Hematopoietic multipotent progenitor cell treated with erythropoietin and hydrocortisone succinate and interleukin-3 and kit ligand, for 8 days (in vitro differentiated cells): Measurements from ENCODE around the gene PRR5.
A peak's percentile ranks its signal among the peaks of the same experiment; 100 is the strongest.
"Not testable (repeated sequence)": the region's sequence is repeated elsewhere in the genome, so short reads cannot be mapped to it uniquely, and the experiment has no call there.

Source experiments
- DNase-seq: peaks from one replicate; pipeline ENCODE4 v3.0.0-alpha.2; 2015

Gene PRR5

GRCh38 chr22:44736581-44737405 is 34.8 kb downstream of the PRR5 start:
- DNase-seq: no peak

- DNase-seq: no peak
Observed at GRCh38 chr22:44737406-44738346, 35.7 kb downstream of the PRR5 start.

DNA sequence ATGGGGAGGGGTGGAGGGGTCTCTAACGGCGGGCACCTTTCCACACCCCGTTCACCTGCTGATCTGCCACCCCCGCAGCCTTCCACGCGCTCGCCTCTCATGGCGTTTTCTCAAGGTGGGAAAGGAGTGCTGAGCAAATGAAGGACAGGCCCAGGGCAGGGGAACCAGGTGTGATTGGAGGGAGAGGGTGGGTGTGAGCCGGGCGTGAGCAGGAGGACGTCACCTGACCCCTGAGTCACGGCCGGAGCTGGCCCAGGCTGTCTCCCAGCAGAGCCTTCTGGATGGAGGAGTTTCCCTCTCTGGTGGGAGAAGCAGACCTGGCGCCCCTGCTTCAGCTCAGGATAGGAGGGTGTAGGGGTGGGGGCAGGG is 36.3 kb downstream of the PRR5 start:
- DNase-seq: no peak

GRCh38 chr22:44739024-44739423 is 37.0 kb downstream of the PRR5 start:
- no peak for DNase-seq

- DNase-seq: not testable (repeated sequence)
Observed at GRCh38 chr22:44739666-44740065, 37.7 kb downstream of the PRR5 start.

- DNase-seq: no peak
Observed at GRCh38 chr22:44740307-44740706, 38.3 kb downstream of the PRR5 start.

- no peak for DNase-seq
Observed at GRCh38 chr22:44741929-44742328, 39.9 kb downstream of the PRR5 start.

GRCh38 chr22:44743247-44743646 is 41.2 kb downstream of the PRR5 start:
- DNase-seq: no peak

GRCh38 chr22:44743804-44744211 is 41.8 kb downstream of the PRR5 start:
- DNase-seq: no peak

DNA sequence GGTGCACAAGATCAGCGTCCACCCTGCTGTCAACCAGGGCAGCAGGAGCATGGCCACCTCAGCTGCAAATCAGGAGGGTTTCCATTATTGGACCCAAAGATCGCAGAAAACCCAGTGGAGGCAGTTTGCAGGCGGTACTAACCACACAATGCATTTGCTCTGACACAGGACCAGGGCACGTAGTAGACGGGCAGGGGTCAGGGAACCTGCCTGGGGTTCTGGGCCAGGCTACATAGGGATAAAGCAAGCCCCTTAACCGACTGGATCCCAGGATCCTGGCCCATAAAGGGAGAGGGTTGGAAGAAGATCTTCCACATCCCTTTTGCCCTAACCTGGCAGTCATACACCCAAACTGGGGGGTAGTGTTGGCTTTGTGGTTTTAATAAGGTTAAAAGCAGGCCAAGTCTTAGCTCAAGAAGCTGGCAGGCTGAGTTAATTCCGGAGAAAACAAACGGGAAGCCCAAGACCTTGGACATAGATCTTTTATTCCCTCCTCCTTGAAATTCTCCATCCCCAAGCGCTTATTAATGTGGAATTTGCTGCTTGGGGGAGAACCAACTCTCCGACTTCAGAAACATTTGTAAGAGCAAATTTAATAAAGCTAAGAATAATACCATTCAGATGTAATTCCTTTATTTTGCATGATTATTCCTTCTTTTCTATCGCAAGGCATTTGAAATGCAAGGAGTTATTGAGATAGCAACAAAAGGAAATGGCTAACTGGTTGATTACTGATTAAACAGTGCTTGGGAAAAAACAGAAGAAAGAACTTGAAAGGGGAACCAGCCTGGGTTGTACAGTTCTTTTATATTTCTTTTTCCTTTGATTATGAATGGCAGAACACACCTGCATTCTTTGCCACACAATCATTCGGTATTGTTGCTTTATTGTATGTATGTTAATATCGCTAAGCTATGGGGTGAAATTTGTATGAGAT is 44.1 kb downstream of the PRR5 start:
- DNase-seq: no peak

DNA sequence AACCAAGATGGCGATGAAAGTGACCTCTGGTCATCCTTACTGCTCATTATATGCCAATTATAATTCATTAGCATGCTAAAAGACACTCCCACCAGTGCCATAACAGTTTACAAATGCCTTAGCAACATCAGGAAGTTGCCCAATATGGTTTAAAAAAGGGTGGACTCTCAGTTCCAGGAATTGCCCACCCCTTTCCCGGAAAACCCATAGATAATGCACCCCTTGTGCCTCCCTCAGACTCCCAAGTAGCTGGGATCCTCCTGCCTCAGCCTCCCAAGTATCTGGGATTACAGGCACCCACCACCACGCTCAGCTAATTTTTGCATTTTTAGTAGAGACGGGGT is 45.8 kb downstream of the PRR5 start:
- DNase-seq: peak; percentile 66

- DNase-seq: no peak
Observed at GRCh38 chr22:44748524-44748923, 46.5 kb downstream of the PRR5 start.

DNA sequence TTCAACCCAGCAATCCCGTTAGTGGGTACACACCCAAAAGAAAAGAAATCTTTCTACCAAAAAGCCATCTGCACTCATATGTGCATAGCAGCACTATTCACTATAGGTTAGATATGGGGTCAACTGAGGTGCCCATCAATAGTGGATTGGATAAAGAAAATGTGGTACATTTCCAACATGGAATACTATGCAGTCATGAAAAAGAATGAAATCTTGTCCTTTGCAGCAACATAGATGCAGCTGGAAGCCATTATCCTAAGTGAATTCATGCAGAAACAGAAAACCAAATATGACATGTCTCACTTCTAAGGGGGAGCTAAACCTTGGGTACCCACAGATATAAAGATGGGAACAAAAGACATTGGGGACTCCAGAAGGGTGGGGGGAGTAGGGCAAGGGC is 48.5 kb downstream of the PRR5 start:
- no peak for DNase-seq

- DNase-seq: no peak
Observed at GRCh38 chr22:44752285-44753188, 50.5 kb downstream of the PRR5 start, which contains the start of gene ARHGAP8. ARHGAP8 (plus strand) TSS chr22:44752575; CDS start chr22:44786528, 33,953 bp downstream.

DNA sequence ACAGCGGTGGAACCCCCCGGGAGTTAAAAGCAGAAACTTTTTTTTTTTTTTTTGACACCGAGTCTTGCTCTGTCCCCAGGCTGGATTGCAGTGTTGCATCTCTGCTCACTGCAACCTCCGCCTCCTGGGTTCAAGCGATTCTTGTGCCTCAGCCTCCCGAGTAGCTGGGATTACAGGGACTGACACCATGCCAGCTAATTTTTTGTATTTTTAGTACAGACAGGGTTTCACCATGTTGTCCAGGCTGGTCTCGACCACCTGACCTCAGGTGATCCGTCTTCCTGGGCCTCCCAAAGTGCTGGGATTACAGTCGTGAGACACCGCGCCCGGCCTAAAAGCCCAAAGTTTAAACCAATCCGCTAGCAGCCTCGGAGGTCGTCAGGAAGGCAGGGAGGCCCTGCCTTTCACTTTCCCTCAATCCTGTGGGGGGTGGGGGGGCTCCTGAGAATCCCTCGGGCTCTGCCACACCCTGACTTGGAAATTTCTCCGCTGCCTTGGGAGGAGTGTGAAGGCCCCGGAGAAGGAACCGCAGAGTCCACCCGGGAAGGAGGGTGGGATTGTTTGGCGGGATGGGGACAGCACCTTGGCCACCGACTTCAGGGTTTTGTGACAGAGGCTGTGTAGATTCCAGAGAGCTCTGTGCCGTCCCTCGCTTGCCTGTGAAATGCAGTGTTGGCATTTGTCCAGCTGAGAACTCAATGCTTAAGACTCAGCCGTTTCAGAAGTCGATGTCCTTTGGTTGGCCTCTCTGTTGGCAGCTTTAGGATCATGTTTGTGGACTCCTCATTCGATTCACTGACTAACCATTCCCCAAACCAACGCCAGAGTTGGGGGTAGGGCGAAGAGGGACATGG is 51.4 kb downstream of the PRR5 start:
- no peak for DNase-seq

DNA sequence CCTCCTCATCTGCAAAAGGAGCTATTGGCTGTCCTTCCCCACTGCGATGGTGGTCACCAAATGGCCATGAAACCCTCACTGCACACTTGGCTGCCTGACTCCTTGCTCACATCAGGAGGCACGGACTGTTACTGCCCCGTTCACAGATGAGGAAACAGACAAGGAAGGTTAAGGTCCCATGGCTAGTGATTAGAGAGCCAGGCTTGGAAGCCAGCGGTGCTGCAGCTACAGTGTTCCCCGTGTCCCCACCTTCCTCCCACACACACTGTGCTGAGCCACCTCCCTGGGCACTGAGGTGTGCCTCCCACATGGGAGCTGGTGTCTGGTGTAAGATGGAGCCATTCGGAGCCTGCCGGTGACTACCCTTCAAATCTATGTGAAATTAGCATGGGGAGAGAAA is 53.0 kb downstream of the PRR5 start:
- DNase-seq: no peak

DNA sequence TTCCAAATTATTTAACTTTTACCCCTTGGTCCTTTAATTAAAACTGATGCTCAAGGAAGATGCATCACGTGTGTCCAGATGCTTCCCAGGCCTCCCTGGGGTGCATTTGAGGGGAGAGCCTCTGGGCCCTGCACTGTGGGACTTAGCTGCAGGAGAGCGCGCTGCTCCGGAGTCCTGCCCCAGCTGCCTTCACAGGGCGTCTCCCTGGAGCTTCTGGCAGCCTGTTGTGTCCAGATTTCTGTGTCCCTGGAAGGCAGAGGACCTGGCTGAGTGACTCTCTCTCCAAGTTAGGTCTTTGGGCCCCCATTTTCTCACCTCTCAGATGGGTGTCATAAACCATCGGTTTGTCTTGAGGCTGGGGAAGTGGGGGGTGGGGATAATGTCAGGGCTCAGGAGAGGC is 53.4 kb downstream of the PRR5 start:
- no peak for DNase-seq

DNA sequence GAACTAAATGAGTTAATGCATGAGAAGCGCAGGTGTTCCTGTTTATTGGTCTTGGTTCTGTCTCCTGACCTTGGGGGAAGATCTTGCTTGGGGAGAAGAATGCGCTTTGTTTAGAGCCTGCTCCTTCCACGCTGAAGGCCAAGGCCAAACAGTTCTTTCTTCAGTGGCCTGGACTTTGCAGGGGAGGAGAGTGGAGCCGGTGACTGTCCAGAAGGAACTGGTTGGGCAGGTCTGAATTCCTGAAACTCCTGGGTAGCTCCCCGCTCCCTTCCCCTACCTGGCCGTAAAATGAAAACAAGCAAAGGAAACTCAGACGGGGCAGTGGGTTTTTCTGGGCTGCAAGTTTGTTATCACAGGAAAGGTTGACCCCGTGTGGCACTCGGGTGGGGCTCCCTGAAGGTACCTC is 54.0 kb downstream of the PRR5 start:
- DNase-seq: no peak

GRCh38 chr22:44758344-44758973 is 56.5 kb downstream of the PRR5 start:
- no peak for DNase-seq

- no peak for DNase-seq
Observed at GRCh38 chr22:44759001-44759400, 57.0 kb downstream of the PRR5 start.
